GM15510 (cell line): ENCODE results near the gene COX18.

Experiments
- POLR2A ChIP-seq: IDR thresholded peaks from 3 replicates; pipeline ENCODE4 v1.6.1; 2011; ENCODE audit warnings: borderline replicate concordance; ENCODE audit not compliant: insufficient read length; ENCODE audit errors: extremely low read depth

COX18 gene

GRCh38 chr4:73068491-73069337, 802 bp downstream of the COX18 start:
- TF ChIP-seq POLR2A: no peak

GRCh38 chr4:73067971-73068394, 1.5 kb downstream of the COX18 start:
- TF ChIP-seq POLR2A: no peak

- TF ChIP-seq POLR2A: no peak
These were observed 2.6 kb downstream of the COX18 start for GRCh38 chr4:73066928-73067327.

- TF ChIP-seq POLR2A: no peak
These were observed 3.1 kb downstream of the COX18 start for GRCh38 chr4:73066445-73066844.

DNA sequence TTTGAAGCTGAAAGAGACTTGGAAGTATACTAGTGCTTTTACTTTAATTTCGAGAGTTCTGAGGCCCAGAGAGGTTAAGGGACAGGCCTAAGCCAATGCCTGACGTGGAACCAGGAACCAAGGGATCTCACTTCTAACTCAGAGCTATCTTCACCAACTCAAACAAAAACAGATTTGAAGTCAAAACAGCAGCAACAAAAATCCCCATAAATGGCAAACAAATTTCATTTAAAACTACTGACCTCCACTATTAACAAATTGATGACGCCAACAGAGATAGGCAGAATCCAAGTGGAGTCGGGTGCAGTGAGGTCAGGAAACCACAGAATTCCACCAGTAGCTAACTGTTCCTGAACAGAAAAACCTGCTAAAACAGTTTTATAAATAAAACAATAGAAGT, 5.0 kb downstream of the COX18 start:
- no peak for TF ChIP-seq POLR2A

DNA sequence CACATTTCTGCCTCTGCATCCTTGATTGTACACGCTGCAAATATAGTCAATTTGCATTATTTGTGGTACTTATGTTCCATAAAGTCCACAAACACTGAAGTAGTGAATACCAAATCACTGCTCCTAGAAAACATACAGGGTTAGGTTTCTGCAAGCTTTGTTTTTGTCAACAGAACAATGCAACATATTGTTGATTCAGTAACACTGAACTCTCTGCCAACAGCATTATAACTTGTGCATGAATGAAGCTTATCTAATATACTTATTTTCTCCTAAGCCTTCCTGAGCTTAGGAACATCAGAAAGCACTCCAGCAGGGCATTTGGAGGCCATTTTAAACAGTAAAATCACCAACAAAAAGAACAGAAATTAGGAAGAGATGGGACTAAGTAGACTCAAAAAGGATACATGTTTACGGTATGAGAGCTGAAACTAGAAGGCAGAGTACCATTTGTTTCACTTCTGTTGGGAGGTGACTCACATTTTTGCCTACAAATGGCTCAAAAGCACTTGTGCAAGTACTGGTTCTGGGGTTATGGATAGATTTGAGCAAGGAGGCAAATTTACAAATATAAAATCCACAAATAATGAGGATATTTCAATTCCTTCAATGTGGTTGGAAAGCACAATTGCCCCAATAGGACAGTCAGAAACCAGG, 14.1 kb downstream of the COX18 start:
- TF ChIP-seq POLR2A: no peak

DNA sequence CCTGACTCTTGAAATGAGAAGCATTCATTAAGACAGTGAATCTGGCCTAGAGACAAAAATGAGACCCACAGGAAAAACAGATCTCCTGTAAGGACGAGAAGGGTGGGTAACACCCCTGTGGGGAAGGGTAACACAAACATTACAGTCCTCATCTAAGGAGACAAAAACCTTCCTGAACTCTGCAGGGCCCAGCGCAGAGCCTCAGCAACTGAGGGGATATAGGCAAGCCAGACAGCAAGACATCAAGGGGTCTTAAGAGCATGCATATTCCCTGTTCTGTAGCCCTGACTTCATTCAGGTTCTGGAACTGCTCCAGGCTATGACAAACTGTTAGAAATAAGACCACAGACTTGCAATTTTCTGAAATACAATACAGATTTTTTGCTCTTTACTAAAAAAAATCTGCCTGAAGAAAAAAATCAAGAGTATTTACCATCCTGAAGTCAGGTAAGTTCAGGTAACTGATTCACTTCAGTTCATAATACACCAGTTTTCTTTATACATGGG, 15.5 kb downstream of the COX18 start:
- TF ChIP-seq POLR2A: no peak

DNA sequence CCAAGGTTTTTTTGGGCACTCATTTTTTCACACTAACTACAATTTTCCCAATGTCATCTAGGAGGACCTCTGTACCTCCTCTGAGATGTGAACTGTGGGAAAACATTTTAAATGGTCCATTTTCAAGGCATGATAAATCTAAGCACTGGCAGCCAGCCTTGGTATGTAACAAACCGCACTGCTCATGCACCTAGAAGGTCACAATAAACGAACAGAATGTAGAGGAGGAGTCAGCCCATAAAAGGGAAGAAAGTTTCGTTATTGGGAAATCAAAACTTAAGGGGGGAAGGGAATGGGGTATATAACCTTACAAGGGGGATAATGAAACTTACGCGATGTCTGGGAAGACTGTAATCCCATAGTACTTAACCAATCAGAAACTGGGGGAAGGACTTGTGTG, 16.4 kb downstream of the COX18 start:
- TF ChIP-seq POLR2A: no peak

GRCh38 chr4:73051625-73052024, 17.9 kb downstream of the COX18 start:
- TF ChIP-seq POLR2A: no peak

GRCh38 chr4:73045879-73046278, 23.6 kb downstream of the COX18 start:
- TF ChIP-seq POLR2A: no peak

GRCh38 chr4:73037057-73037456, 32.5 kb downstream of the COX18 start:
- no peak for TF ChIP-seq POLR2A

- no peak for TF ChIP-seq POLR2A
These were observed 33.4 kb downstream of the COX18 start for GRCh38 chr4:73036123-73036522.

DNA sequence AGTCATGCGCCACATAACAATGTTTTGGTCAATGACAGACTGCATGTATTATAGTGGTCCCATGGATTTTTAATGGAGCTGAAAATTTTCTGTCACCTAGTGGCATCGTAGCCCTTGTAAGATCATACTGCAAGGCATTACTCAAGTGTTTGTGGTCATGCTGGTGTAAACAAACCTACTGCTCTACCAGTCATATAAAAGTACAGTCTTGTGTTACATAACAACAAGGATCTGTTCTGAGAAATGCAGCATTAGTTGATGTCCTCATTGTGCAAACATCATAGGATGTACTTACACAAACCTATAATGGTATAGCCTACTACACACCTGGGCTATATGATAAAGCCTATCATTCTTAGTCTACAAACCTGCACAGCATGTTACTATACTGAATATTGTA, 34.6 kb downstream of the COX18 start:
- no peak for TF ChIP-seq POLR2A

DNA sequence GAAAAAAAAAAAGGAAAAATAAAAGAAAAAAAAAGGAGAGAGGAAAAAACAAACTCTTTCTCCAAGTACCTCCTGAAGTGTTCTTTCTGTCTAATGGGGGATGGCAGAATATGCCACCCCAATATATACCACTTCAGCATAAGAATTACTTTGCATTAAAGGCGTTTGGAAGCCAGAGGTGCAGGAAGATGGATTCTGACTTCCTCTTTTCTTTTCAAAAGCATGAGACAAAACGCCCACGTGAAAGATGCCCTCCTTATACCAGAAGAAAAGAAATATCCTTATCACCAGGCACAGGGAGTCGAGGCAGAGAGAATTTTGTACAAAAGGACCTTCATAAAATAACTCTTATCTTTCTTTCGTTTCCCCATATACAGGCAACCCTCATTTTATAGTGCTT, 40.9 kb downstream of the COX18 start:
- no peak for TF ChIP-seq POLR2A

GRCh38 chr4:73021634-73022033, 47.9 kb downstream of the COX18 start:
- TF ChIP-seq POLR2A: no peak
